ENCODE data around the gene AP1S1. TPM values are rescaled to one million over a fixed set of nuclear protein-coding genes. Genes with fewer than 3 reads are reported as not detected.

AP1S1 gene
- 137 to 151 TPM (median 144 TPM) in 5 replicates for total RNA-seq (2022; extraction: Qiagen RNA extraction; ENCODE audit: low read depth)

GRCh38 chr7:101153969-101154692 lies at the start of gene AP1S1:
Gene AP1S1 (plus strand): TSS chr7:101154476. CDS start chr7:101154515, 39 bp downstream.

GRCh38 chr7:101126651-101127459 lies 27.4 kb upstream of the AP1S1 start, which contains the start of gene SERPINE1:
Gene SERPINE1 (plus strand): TSS chr7:101127104. CDS start chr7:101128394, 1,290 bp downstream.

GRCh38 chr7:101165075-101165957 lies 11.0 kb downstream of the AP1S1 start, which contains the start of gene VGF:
Gene VGF (minus strand): TSS chr7:101165569. CDS start chr7:101164843, 726 bp downstream.

GRCh38 chr7:101180130-101180755 lies 26.0 kb downstream of the AP1S1 start, which contains the start of gene NAT16:
Gene NAT16 (minus strand): TSS chr7:101180293. CDS start chr7:101174807, 5,486 bp downstream.

GRCh38 chr7:101200862-101201599 lies 46.8 kb downstream of the AP1S1 start, which contains the start of gene MOGAT3:
Gene MOGAT3 (minus strand): TSS chr7:101201036. CDS start chr7:101200854, 182 bp downstream.

Other genes starting within 250 kb of the AP1S1 start
- 11.2 to 15.3 TPM (median 12.8 TPM) in 5 replicates for gene MUC3A, start 204.9 kb upstream of the AP1S1 start, total RNA-seq (2022; extraction: Qiagen RNA extraction; ENCODE audit: low read depth)
- 15.5 to 19.1 TPM (median 18.6 TPM) in 5 replicates for gene MUC12, start 184.9 kb upstream of the AP1S1 start, total RNA-seq (2022; extraction: Qiagen RNA extraction; ENCODE audit: low read depth)
- gene MUC17, start 134.4 kb upstream of the AP1S1 start, total RNA-seq (2022; extraction: Qiagen RNA extraction; ENCODE audit: low read depth): 0.01 to 0.05 TPM (median 0.02 TPM) in 5 replicates
- gene TRIM56, start 69.0 kb upstream of the AP1S1 start, total RNA-seq (2022; extraction: Qiagen RNA extraction; ENCODE audit: low read depth): 7.7 to 12.6 TPM (median 12.3 TPM) in 5 replicates
- 793 to 966 TPM (median 846 TPM) in 5 replicates for gene SERPINE1, start 27.4 kb upstream of the AP1S1 start, total RNA-seq (2022; extraction: Qiagen RNA extraction; ENCODE audit: low read depth)
- 7.8 to 23.5 TPM (median 15.1 TPM) in 5 replicates for gene VGF, start 11.1 kb downstream of the AP1S1 start, total RNA-seq (2022; extraction: Qiagen RNA extraction; ENCODE audit: low read depth)
- 0.09 to 0.28 TPM (median 0.17 TPM) in 5 replicates for gene NAT16, start 25.8 kb downstream of the AP1S1 start, total RNA-seq (2022; extraction: Qiagen RNA extraction; ENCODE audit: low read depth)
- not detected in 5 replicates for gene MOGAT3, start 46.6 kb downstream of the AP1S1 start, total RNA-seq (2022; extraction: Qiagen RNA extraction; ENCODE audit: low read depth)
- gene PLOD3, start 63.1 kb downstream of the AP1S1 start, total RNA-seq (2022; extraction: Qiagen RNA extraction; ENCODE audit: low read depth): 68.0 to 84.6 TPM (median 78.5 TPM) in 5 replicates
- 74.0 to 96.8 TPM (median 90.4 TPM) in 5 replicates for gene ZNHIT1, start 63.7 kb downstream of the AP1S1 start, total RNA-seq (2022; extraction: Qiagen RNA extraction; ENCODE audit: low read depth)
- 7.1 to 16.5 TPM (median 12.2 TPM) in 5 replicates for gene CLDN15, start 83.3 kb downstream of the AP1S1 start, total RNA-seq (2022; extraction: Qiagen RNA extraction; ENCODE audit: low read depth)
- gene FIS1, start 90.6 kb downstream of the AP1S1 start, total RNA-seq (2022; extraction: Qiagen RNA extraction; ENCODE audit: low read depth): 132 to 143 TPM (median 139 TPM) in 5 replicates
- gene IFT22, start 167.3 kb downstream of the AP1S1 start, total RNA-seq (2022; extraction: Qiagen RNA extraction; ENCODE audit: low read depth): 50.8 to 53.4 TPM (median 51.6 TPM) in 5 replicates
- 0.21 to 0.58 TPM (median 0.49 TPM) in 5 replicates for gene COL26A1, start 208.4 kb downstream of the AP1S1 start, total RNA-seq (2022; extraction: Qiagen RNA extraction; ENCODE audit: low read depth)

All from A549 treated with DMSO at 1 μM for 4 hours (cell line).